HEK293 (cell line): Measurements from ENCODE around the gene NYAP2.

ENCODE experiments used
- CTCF ChIP-seq: fragments of 450-650 bp; formaldehyde crosslinking; IDR thresholded peaks from 2 replicates; pipeline ENCODE4 v1.5.1; 2016; ENCODE audit warnings: missing biosample characterization, missing genetic modification characterization
- PRDM10 ChIP-seq: fragments of 450-650 bp; formaldehyde crosslinking; IDR thresholded peaks from 2 replicates; pipeline ENCODE4 v1.5.1; 2016; ENCODE audit warnings: missing biosample characterization, missing genetic modification characterization
- SP2 ChIP-seq: fragments of 450-650 bp; formaldehyde crosslinking; IDR thresholded peaks from 2 replicates; pipeline ENCODE4 v1.5.1; 2016; ENCODE audit warnings: missing biosample characterization, missing genetic modification characterization
- TCF7L2 ChIP-seq: IDR thresholded peaks from 2 replicates; pipeline ENCODE4 v1.6.1; 2011; ENCODE audit warnings: low read depth, mild to moderate bottlenecking, inconsistent platforms, low read length, moderate library complexity, borderline replicate concordance
- ZFP41 ChIP-seq: fragments of 450-650 bp; formaldehyde crosslinking; IDR thresholded peaks from 2 replicates; pipeline ENCODE4 v1.5.1; 2016; ENCODE audit warnings: missing biosample characterization, missing genetic modification characterization, borderline replicate concordance
- ZNF133 ChIP-seq: fragments of 450-650 bp; formaldehyde crosslinking; IDR thresholded peaks from 2 replicates; pipeline ENCODE4 v1.5.1; 2016; ENCODE audit warnings: missing biosample characterization, missing genetic modification characterization
- ZNF175 ChIP-seq: fragments of 450-650 bp; formaldehyde crosslinking; IDR thresholded peaks from 2 replicates; pipeline ENCODE4 v1.5.1; 2016; ENCODE audit warnings: missing biosample characterization, missing genetic modification characterization
- ZNF510 ChIP-seq: fragments of 450-650 bp; formaldehyde crosslinking; IDR thresholded peaks from 2 replicates; pipeline ENCODE4 v1.5.1; 2018; ENCODE audit warnings: mild to moderate bottlenecking, missing genetic modification characterization, missing biosample characterization; ENCODE audit not compliant: insufficient replicate concordance
- TF ChIP-seq, protein P1 (sequence below): fragments of 450-650 bp; formaldehyde crosslinking; IDR thresholded peaks from 2 replicates; pipeline ENCODE4 v1.5.1; 2016; ENCODE audit warnings: missing biosample characterization, missing genetic modification characterization, low read depth
- TF ChIP-seq, protein P2 (sequence below): fragments of 450-650 bp; IDR thresholded peaks from 2 replicates; pipeline ENCODE4 v1.5.1; 2018; ENCODE audit warnings: missing biosample characterization, missing genetic modification characterization
- TF ChIP-seq, protein P3 (sequence below): fragments of 450-650 bp; formaldehyde crosslinking; IDR thresholded peaks from 2 replicates; pipeline ENCODE4 v1.5.1; 2016; ENCODE audit warnings: missing biosample characterization, missing genetic modification characterization
- TF ChIP-seq, protein P4 (sequence below): fragments of 450-650 bp; formaldehyde crosslinking; IDR thresholded peaks from 2 replicates; pipeline ENCODE4 v1.5.1; 2016; ENCODE audit warnings: missing biosample characterization, missing genetic modification characterization
- TF ChIP-seq, protein P5 (sequence below): fragments of 450-650 bp; IDR thresholded peaks from 2 replicates; pipeline ENCODE4 v1.5.1; 2018; ENCODE audit warnings: missing biosample characterization, mild to moderate bottlenecking, missing genetic modification characterization

GRCh38 chr2:225670111-225670974 lies 270.8 kb downstream of the NYAP2 start:
- TF ChIP-seq, protein P1, sequence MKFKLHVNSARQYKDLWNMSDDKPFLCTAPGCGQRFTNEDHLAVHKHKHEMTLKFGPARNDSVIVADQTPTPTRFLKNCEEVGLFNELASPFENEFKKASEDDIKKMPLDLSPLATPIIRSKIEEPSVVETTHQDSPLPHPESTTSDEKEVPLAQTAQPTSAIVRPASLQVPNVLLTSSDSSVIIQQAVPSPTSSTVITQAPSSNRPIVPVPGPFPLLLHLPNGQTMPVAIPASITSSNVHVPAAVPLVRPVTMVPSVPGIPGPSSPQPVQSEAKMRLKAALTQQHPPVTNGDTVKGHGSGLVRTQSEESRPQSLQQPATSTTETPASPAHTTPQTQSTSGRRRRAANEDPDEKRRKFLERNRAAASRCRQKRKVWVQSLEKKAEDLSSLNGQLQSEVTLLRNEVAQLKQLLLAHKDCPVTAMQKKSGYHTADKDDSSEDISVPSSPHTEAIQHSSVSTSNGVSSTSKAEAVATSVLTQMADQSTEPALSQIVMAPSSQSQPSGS = no peak
- TF ChIP-seq ZNF133 (tag by site-specific recombination) = no peak
- TF ChIP-seq TCF7L2 = no peak
- TF ChIP-seq ZFP41 (tag by site-specific recombination) = no peak
- TF ChIP-seq, protein P2, sequence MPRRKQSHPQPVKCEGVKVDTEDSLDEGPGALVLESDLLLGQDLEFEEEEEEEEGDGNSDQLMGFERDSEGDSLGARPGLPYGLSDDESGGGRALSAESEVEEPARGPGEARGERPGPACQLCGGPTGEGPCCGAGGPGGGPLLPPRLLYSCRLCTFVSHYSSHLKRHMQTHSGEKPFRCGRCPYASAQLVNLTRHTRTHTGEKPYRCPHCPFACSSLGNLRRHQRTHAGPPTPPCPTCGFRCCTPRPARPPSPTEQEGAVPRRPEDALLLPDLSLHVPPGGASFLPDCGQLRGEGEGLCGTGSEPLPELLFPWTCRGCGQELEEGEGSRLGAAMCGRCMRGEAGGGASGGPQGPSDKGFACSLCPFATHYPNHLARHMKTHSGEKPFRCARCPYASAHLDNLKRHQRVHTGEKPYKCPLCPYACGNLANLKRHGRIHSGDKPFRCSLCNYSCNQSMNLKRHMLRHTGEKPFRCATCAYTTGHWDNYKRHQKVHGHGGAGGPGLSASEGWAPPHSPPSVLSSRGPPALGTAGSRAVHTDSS (tag by site-specific recombination) = no peak
- no peak for TF ChIP-seq PRDM10
- no peak for TF ChIP-seq ZNF175 (tag by site-specific recombination)
- peak; percentile 30; the same call in 1 of the 2 replicates for TF ChIP-seq CTCF
- TF ChIP-seq, protein P3, sequence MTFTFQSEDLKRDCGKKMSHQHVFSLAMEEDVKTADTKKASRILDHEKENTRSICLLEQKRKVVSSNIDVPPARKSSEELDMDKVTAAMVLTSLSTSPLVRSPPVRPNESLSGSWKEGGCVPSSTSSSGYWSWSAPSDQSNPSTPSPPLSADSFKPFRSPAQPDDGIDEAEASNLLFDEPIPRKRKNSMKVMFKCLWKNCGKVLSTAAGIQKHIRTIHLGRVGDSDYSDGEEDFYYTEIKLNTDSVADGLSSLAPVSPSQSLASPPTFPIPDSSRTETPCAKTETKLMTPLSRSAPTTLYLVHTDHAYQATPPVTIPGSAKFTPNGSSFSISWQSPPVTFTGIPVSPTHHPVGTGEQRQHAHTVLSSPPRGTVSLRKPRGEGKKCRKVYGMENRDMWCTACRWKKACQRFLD (tag by site-specific recombination) = no peak
- TF ChIP-seq ZNF510 (tag by site-specific recombination) = no peak
- no peak for TF ChIP-seq SP2 (tag by site-specific recombination)
- TF ChIP-seq, protein P4, sequence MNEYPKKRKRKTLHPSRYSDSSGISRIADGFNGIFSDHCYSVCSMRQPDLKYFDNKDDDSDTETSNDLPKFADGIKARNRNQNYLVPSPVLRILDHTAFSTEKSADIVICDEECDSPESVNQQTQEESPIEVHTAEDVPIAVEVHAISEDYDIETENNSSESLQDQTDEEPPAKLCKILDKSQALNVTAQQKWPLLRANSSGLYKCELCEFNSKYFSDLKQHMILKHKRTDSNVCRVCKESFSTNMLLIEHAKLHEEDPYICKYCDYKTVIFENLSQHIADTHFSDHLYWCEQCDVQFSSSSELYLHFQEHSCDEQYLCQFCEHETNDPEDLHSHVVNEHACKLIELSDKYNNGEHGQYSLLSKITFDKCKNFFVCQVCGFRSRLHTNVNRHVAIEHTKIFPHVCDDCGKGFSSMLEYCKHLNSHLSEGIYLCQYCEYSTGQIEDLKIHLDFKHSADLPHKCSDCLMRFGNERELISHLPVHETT = no peak
- TF ChIP-seq, protein P5, sequence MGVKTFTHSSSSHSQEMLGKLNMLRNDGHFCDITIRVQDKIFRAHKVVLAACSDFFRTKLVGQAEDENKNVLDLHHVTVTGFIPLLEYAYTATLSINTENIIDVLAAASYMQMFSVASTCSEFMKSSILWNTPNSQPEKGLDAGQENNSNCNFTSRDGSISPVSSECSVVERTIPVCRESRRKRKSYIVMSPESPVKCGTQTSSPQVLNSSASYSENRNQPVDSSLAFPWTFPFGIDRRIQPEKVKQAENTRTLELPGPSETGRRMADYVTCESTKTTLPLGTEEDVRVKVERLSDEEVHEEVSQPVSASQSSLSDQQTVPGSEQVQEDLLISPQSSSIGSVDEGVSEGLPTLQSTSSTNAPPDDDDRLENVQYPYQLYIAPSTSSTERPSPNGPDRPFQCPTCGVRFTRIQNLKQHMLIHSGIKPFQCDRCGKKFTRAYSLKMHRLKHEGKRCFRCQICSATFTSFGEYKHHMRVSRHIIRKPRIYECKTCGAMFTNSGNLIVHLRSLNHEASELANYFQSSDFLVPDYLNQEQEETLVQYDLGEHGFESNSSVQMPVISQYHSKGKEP (tag by site-specific recombination) = no peak
